Measurements from ENCODE around the gene GIPR. TPM values are rescaled to one million over a fixed set of nuclear protein-coding genes. Genes with fewer than 3 reads are reported as not detected.

The GIPR gene
- total RNA-seq, 1 donor from 2014 or later: 0.69 TPM

GRCh38 chr19:45629704-45630103 lies 38.3 kb upstream of the GIPR start:
- intact Hi-C loops (cut with micrococcal nuclease): loop anchor here (1.0 kb wide), 1 partner anchor 13 kb away; no protein-coding TSS in a partner anchor

GRCh38 chr19:45630463-45630862 lies 37.6 kb upstream of the GIPR start:
- Mint-ChIP-seq H3K27ac (no peak overlapping the region), H3K4me1 (peaks cover 12% of the 10 kb centered on the region), H3K27me3 (no peaks in the 10 kb centered on the region), H3K36me3 (ENCODE audit: low read depth) (peaks cover 47% of the 10 kb centered on the region), H3K4me3 (no peak overlapping the region), H3K9me3 (no peaks in the 10 kb centered on the region)
- intact Hi-C loops (cut with micrococcal nuclease): loop anchor here (1.0 kb wide), 1 partner anchor 12 kb away; no protein-coding TSS in a partner anchor
- DNase-seq (no peak), ATAC-seq (ENCODE audit: low read depth) (no peak)
- POLR2A ChIA-PET: interaction anchor here (0.6 to 2.5 kb wide), 5 partner anchors 9 to 102 kb away, joined by 3 to 16 read pairs (median 5); no protein-coding TSS in a partner anchor
- CTCF ChIA-PET: interaction anchor here (0.7 kb wide), 1 partner anchor 11 kb away, joined by 4 read pairs; no protein-coding TSS in a partner anchor
- no peak for TF ChIP-seq CTCF (IDR thresholded peaks at IDR 0.05)

More at GRCh38 chr19:45629704-45630103, 38.3 kb upstream of the GIPR start:
- Mint-ChIP-seq H3K27me3 (no peaks in the 10 kb centered on the region), H3K4me1 (peaks cover 12% of the 10 kb centered on the region), H3K9me3 (no peaks in the 10 kb centered on the region), H3K4me3 (no peak overlapping the region), H3K27ac (no peak overlapping the region), H3K36me3 (ENCODE audit: low read depth) (peaks cover 52% of the 10 kb centered on the region)
- ATAC-seq (ENCODE audit: low read depth) (no peak), DNase-seq (no peak)
- TF ChIP-seq CTCF (IDR thresholded peaks at IDR 0.05): no peak
- POLR2A ChIA-PET: no interaction called here
- CTCF ChIA-PET: no interaction called here

GRCh38 chr19:45632468-45633196 lies 35.4 kb upstream of the GIPR start:
- peak; percentile 42 for DNase-seq
- peak; percentile 42 for ATAC-seq (ENCODE audit: low read depth)
- no peak for TF ChIP-seq CTCF (IDR thresholded peaks at IDR 0.05)
- no peaks in the 10 kb centered on the region for H3K27me3 Mint-ChIP-seq
- CTCF ChIA-PET: no interaction called here
- no peak overlapping the region for H3K27ac Mint-ChIP-seq
- no peak overlapping the region for H3K4me3 Mint-ChIP-seq
- peaks cover 38% of the 10 kb centered on the region for H3K36me3 Mint-ChIP-seq (ENCODE audit: low read depth)
- H3K9me3 Mint-ChIP-seq: no peaks in the 10 kb centered on the region
- intact Hi-C loops (cut with micrococcal nuclease): no loop called here
- POLR2A ChIA-PET: interaction anchor here (0.7 to 2.5 kb wide), 3 partner anchors 9 to 147 kb away, joined by 3 to 16 read pairs (median 3); no protein-coding TSS in a partner anchor
- peaks cover 14% of the 10 kb centered on the region for H3K4me1 Mint-ChIP-seq

- DNase-seq: no peak
- Mint-ChIP-seq H3K36me3 (ENCODE audit: low read depth) (peaks cover 22% of the 10 kb centered on the region), H3K4me3 (no peak overlapping the region), H3K27ac (no peak overlapping the region), H3K4me1 (peaks cover 18% of the 10 kb centered on the region), H3K9me3 (no peaks in the 10 kb centered on the region), H3K27me3 (no peaks in the 10 kb centered on the region)
- TF ChIP-seq CTCF (IDR thresholded peaks at IDR 0.05): no peak
- no peak for ATAC-seq (ENCODE audit: low read depth)
- ChIA-PET CTCF (no interaction called here), POLR2A (no interaction called here)
- intact Hi-C loops (cut with micrococcal nuclease): no loop called here
Measured at GRCh38 chr19:45636275-45636674, 31.7 kb upstream of the GIPR start.

- intact Hi-C loops (cut with micrococcal nuclease): no loop called here
- CTCF ChIA-PET: interaction anchor here (0.6 kb wide), 1 partner anchor 10 kb away, joined by 3 read pairs; no protein-coding TSS in a partner anchor
- no peak for DNase-seq
- H3K4me3 Mint-ChIP-seq: no peak overlapping the region
- H3K36me3 Mint-ChIP-seq (ENCODE audit: low read depth): peaks cover 22% of the 10 kb centered on the region
- H3K9me3 Mint-ChIP-seq: no peaks in the 10 kb centered on the region
- H3K4me1 Mint-ChIP-seq: peaks cover 23% of the 10 kb centered on the region
- no peaks in the 10 kb centered on the region for H3K27me3 Mint-ChIP-seq
- POLR2A ChIA-PET: no interaction called here
- no peak for ATAC-seq (ENCODE audit: low read depth)
- TF ChIP-seq CTCF (IDR thresholded peaks at IDR 0.05): no peak
- no peak overlapping the region for H3K27ac Mint-ChIP-seq
Measured at GRCh38 chr19:45636902-45637301, 31.1 kb upstream of the GIPR start.

Data from activated B cell treated with CpG ODN at 0.5 μM for 24 hours (primary cell).